ACHN (cell line): Measurements from ENCODE around the gene SGPP1.
A peak's percentile ranks its signal among the peaks of the same experiment; 100 is the strongest.
"Not testable (repeated sequence)": the region's sequence is repeated elsewhere in the genome, so short reads cannot be mapped to it uniquely, and the experiment has no call there.

Experiments used
- DNase-seq: peaks from one replicate; pipeline ENCODE4 v3.0.0-alpha.2; 2015
- in situ Hi-C: cut with HindIII; loops from 2 replicates; pipeline ENCODE4 v1.10.0; 2017; ENCODE audit warnings: low sequenced_read_pairs, low pct_ligation_motif_present, low pct_unique_long_range_greater_than_20kb

Gene SGPP1

DNA sequence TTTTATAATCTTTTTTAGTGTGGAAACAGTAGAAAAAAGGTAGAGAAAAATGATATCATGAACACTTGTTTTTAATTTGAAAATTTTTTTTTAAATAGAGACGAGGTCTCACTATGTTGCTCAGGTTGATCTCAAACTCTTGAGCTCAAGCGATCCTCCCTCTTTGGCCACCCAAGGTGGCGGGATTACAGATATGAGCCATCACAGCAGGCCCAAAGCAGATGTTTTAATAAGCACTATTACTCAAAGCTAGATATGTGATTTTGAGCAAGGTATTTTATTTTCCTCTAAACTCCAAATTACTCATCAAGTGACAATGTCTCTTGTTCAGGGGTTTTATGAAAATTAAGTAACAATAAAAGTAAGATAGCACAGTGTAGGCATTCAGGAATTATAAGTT lies 75.5 kb downstream of the SGPP1 start:
- no peak for DNase-seq
- in situ Hi-C loops: no loop called here

DNA sequence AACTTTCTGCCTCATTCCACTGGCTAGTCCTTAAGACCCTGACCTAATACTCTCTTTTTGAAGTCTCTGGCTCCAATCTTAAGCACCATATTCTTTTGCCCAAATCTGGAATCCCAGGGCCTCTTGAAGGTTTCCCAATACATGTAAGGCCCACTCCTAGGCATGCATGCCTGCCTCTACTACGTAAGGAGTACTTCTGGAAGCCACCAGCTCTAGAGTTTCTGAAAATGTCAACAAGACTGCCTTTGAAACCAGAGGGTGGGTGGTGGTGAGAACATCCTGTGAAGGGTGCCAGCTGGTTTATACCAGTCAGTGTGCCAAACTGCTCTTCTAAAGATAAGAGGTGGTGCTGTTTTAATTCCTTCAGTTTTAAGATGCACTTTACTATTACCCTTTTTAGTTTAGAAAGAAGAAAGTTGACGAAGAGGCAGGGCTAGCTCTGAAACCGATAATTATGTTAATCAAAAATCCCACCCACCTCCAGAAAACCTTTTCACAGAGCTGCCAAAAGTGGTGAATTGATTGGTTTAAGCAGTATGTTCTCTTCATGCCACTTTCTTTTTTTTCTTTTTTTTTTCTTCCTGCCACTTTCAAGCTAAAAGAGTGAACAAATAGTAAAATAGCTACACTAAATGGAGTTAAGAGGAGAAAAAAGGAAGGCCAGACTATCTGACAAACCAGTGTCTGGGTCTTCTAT lies 77.5 kb downstream of the SGPP1 start:
- in situ Hi-C loops: no loop called here
- DNase-seq: no peak

- DNase-seq: no peak
- in situ Hi-C loops: no loop called here
Measured at GRCh38 chr14:63647696-63648410, 80.0 kb downstream of the SGPP1 start.

- in situ Hi-C loops: no loop called here
- no peak for DNase-seq
Measured at GRCh38 chr14:63644741-63645140, 83.1 kb downstream of the SGPP1 start.

DNA sequence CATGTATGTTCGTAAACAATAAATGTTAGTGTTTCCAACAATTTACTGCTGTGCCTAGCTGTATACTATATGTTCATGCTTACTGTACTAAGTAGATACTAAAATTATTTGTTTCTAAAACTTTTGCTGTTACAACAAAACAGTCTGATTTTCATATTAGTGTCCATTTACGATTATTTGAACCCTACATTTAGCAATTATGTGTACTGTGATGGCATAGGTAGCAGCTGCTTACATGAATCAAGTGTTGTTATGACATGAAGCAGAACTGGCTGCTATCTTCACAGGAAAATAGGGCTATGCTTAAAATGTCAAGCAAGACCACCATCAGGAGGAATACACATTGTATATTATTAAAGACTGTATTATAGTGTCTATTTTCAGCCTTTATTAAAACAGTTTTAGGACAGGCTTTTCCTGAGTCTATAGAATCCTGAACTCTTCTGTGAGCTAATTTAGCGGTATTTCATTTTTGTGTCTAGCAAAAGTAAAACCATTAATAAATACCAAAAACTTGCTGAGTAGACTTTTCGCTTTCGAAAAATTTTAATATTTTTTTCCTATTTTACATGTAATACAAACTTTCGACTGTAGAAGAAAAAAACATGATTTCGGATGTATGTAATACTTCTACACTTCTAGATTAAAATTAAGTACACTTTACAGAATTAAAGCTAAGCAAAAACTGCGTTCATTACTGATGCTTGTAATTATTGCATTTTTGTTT lies 85.0 kb downstream of the SGPP1 start:
- no peak for DNase-seq
- in situ Hi-C loops: no loop called here

DNA sequence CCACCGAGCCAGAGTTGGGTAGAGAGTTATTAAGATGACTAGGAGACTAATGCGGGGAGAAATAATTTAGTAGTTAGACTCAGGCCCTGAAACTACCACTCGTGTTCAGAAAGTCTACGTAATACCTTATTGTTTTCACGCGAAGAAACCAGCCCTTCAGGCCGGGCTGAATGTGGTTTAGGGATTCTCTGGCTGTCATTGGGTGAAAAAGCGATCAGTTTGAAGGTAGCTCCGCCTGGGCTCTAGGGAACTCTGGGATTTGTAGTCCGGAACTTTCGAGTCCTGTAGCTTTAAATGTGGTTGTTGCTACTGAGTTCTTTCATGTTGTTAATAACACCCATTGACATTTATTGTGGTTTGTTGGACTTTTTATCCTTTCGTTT lies 85.6 kb downstream of the SGPP1 start:
- DNase-seq: peak; percentile 93
- in situ Hi-C loops: no loop called here

- peak; percentile 98 for DNase-seq
- in situ Hi-C loops: no loop called here
Measured at GRCh38 chr14:63641473-63642228, 86.2 kb downstream of the SGPP1 start, which contains the start of gene WDR89. Gene WDR89, minus strand, starts transcription at chr14:63641871. Its CDS starts 41,929 bp downstream, at chr14:63599942.

DNA sequence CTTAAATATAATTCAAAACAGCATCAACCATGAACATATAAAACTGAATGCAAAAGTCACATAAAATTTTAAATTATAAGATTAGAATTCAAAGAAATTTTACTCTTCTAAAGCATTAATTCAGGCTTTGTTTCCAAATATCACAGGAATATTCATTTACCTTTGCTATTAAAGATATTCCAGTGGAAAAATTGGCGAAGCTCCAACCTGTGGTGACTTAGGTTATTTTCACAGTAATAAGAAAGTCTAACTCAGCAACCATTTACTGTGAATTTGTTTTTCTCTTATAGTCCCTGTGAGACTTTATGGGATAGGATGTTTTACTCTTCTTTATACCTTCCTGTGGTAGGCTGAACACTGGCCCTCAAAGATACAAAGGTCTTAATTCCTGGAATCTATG lies 89.4 kb downstream of the SGPP1 start:
- in situ Hi-C loops: no loop called here
- no peak for DNase-seq

DNA sequence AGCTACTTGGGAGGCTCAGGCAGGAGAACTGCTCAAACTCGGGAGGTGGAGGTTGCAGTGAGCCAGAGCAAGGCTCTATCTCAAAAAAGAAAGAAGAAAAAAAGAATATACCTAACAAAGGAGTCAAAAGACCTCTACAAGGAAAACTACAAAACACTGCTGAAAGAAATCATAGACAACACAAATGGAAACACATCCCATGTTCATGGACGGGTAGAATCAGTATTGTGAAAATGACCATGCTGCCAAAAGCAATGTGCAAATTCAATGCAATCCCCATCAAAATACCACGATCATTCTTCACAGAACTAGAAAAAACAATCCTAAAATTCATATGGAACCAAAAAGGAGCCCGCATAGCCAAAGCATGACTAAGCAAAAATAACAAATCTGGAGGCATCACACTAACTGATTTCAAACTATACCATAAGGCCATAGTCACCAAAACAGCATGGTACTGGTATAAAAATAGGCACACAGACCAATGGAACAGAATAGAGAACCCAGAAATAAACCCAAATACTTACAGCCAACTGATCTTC lies 91.7 kb downstream of the SGPP1 start:
- in situ Hi-C loops, DNase-seq: not testable (repeated sequence)
